ENCODE results near the gene G6PD. TPM values are rescaled to one million over a fixed set of nuclear protein-coding genes. Genes with fewer than 3 reads are reported as not detected.
"Not testable (repeated sequence)": the region's sequence is repeated elsewhere in the genome, so short reads cannot be mapped to it uniquely, and the experiment has no call there.

Gene G6PD
- total RNA-seq (10 to 100 TPM; 18.4 to 31.1 TPM), polyA plus RNA-seq (ENCODE audit: insufficient read length in 2 of 2) (10 to 100 TPM; 41.4 to 45.5 TPM)
- long read RNA-seq, donor 1, transcript G6PD-211 (13 exons, 2,632 nt), result major isoform, 11 of 14 reads
- long read RNA-seq, donor 1, partial matches to known transcripts, result 0 of 14 reads
- long read RNA-seq, donor 1, other reads (novel, unspliced or antisense), result 0 of 14 reads
- long read RNA-seq, donor 2, partial matches to known transcripts, result 0 of 1 reads
- long read RNA-seq, donor 2, other reads (novel, unspliced or antisense), result 0 of 1 reads
- long read RNA-seq, donor 3, partial matches to known transcripts, result 0 of 3 reads
- long read RNA-seq, donor 3, other reads (novel, unspliced or antisense), result 0 of 3 reads
- long read RNA-seq, donor 4, partial matches to known transcripts, result 0 of 4 reads
- long read RNA-seq, donor 4, other reads (novel, unspliced or antisense), result 0 of 4 reads

DNA sequence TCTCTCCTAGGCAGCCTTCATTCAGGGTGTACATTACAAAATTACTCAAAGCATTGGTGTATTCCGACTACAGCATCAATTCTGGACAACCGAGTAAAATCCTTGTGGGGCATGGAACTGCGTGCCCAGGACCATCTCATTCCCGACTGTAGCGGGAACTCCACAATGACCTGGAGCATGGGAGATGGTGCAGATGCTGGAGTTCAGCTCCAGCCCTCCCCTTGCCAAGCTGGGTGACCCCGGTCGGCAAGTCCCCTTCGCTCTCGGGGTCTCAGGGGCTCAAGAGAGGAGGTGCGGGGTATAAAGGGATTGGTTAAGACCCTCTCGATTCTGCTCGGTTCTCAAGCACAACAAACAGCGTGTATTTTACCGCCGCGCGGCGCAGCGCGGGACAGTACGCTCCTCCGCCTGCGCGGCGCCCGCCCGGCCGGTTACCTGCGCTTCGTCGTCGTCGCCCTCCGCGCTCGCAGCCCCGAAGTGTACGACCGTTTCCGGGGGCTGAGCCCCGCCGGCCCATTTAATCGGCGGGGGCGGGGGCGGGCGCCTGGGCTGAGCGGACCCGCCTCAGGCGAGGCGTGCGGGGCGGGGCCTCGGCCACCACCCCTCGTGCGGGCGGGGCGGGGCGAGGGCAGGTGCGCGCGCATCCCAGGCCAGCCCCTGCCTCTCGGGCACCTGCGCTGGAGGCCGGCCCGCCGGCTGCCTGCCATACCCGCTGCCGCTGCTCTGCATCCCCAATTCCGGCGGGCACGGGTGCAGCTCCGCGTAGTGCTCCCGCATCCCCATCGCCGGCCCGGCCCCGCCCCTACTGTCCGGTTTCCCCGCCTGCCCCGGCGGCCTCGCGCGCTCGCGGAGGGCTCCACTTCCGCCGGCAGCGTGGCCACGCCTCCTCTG is at the start of gene G6PD:
TSS of gene G6PD (minus strand) at position 493 of the 891 bp plus-strand sequence. CDS start 691 bp downstream, outside the sequence.
- DNase-seq (ENCODE audit: low read depth in 4 of 6, low spot score in 6 of 6), result peak in 4 of 6 donors; percentile 28 to 89 (median 72)

GRCh38 chrX:154595559-154596249 is 49.1 kb upstream of the G6PD start:
- peak in 1 of 6 donors; percentile 0 for DNase-seq (ENCODE audit: low read depth in 4 of 6, low spot score in 6 of 6)
- Histone ChIP-seq H3K27me3 (ENCODE audit: control insufficient read depth, insufficient read depth, low read length) (no peaks in the 10 kb centered on the region), H3K4me1 (ENCODE audit: control insufficient read depth, insufficient read depth, low read length) (no peaks in the 10 kb centered on the region), H3K4me3 (ENCODE audit: low read depth, low read length) (no peak overlapping the region), H3K9me3 (ENCODE audit: control insufficient read depth, insufficient read depth, low read length) (peaks cover 1% of the 10 kb centered on the region), H3K27ac (ENCODE audit: low read depth, low read length) (no peak overlapping the region), H3K36me3 (ENCODE audit: control insufficient read depth, insufficient read depth, low read length) (no peaks in the 10 kb centered on the region)
- WGBS (ENCODE audit: insufficient coverage), result no CpG with 5 or more reads among the region's 2 CpGs

More for the DNA sequence above, at the start of gene G6PD:
- Histone ChIP-seq H3K4me1 (ENCODE audit: control insufficient read depth, insufficient read depth, low read length) (peaks cover 18% of the 10 kb centered on the region), H3K27me3 (ENCODE audit: control insufficient read depth, insufficient read depth, low read length) (no peaks in the 10 kb centered on the region), H3K27ac (ENCODE audit: low read depth, low read length) (peak within 1 kb of the TSS; percentile 96), H3K4me3 (ENCODE audit: low read depth, low read length) (peak within 1 kb of the TSS; percentile 70), H3K9me3 (ENCODE audit: control insufficient read depth, insufficient read depth, low read length) (no peaks in the 10 kb centered on the region), H3K36me3 (ENCODE audit: control insufficient read depth, insufficient read depth, low read length) (peaks cover 24% of the 10 kb centered on the region)
- WGBS (ENCODE audit: insufficient coverage), result 24% methylated on average over 92 of the region's 92 CpGs

GRCh38 chrX:154594491-154594890 is 47.8 kb upstream of the G6PD start:
- no peak overlapping the region for H3K4me3 ChIP-seq (ENCODE audit: low read depth, low read length)
- H3K36me3 ChIP-seq (ENCODE audit: control insufficient read depth, insufficient read depth, low read length), result no peaks in the 10 kb centered on the region
- H3K27me3 ChIP-seq (ENCODE audit: control insufficient read depth, insufficient read depth, low read length), result no peaks in the 10 kb centered on the region
- DNase-seq (ENCODE audit: low read depth in 4 of 6, low spot score in 6 of 6), result no peak
- H3K4me1 ChIP-seq (ENCODE audit: control insufficient read depth, insufficient read depth, low read length), result no peaks in the 10 kb centered on the region
- 59% methylated on average over 4 of the region's 4 CpGs for WGBS (ENCODE audit: insufficient coverage)
- peaks cover 1% of the 10 kb centered on the region for H3K9me3 ChIP-seq (ENCODE audit: control insufficient read depth, insufficient read depth, low read length)
- H3K27ac ChIP-seq (ENCODE audit: low read depth, low read length), result no peak overlapping the region

DNA sequence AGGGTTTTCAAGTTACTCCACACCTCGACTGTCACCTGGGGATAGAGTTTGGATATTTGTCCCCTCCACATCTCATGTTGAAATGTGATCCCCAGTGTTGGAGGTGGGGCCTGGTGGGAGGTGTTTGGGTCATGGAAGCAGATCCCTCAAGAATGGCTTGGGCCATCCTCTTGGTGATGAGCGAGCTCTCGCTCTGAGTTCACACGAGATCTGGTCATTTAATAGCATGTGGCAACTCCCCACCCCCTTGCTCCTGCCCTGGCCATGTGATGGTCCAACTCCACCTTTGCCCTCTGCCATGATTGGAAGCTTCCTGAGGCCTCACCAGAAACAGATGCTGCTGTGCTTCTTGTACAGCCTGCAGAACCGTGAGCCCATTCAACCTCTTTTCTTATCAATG is 46.6 kb upstream of the G6PD start:
- no peaks in the 10 kb centered on the region for H3K27me3 ChIP-seq (ENCODE audit: control insufficient read depth, insufficient read depth, low read length)
- no peak overlapping the region for H3K27ac ChIP-seq (ENCODE audit: low read depth, low read length)
- WGBS (ENCODE audit: insufficient coverage), result 97% methylated on average over 4 of the region's 5 CpGs
- H3K9me3 ChIP-seq (ENCODE audit: control insufficient read depth, insufficient read depth, low read length), result peaks cover 1% of the 10 kb centered on the region
- no peaks in the 10 kb centered on the region for H3K36me3 ChIP-seq (ENCODE audit: control insufficient read depth, insufficient read depth, low read length)
- no peak overlapping the region for H3K4me3 ChIP-seq (ENCODE audit: low read depth, low read length)
- no peaks in the 10 kb centered on the region for H3K4me1 ChIP-seq (ENCODE audit: control insufficient read depth, insufficient read depth, low read length)
- no peak for DNase-seq (ENCODE audit: low read depth in 4 of 6, low spot score in 6 of 6)

GRCh38 chrX:154592505-154592904 is 45.9 kb upstream of the G6PD start:
- Histone ChIP-seq H3K4me3 (ENCODE audit: low read depth, low read length) (no peak overlapping the region), H3K36me3 (ENCODE audit: control insufficient read depth, insufficient read depth, low read length) (no peaks in the 10 kb centered on the region), H3K27me3 (ENCODE audit: control insufficient read depth, insufficient read depth, low read length) (no peaks in the 10 kb centered on the region), H3K9me3 (ENCODE audit: control insufficient read depth, insufficient read depth, low read length) (peaks cover 1% of the 10 kb centered on the region), H3K4me1 (ENCODE audit: control insufficient read depth, insufficient read depth, low read length) (no peaks in the 10 kb centered on the region), H3K27ac (ENCODE audit: low read depth, low read length) (no peak overlapping the region)
- no peak for DNase-seq (ENCODE audit: low read depth in 4 of 6, low spot score in 6 of 6)
- WGBS (ENCODE audit: insufficient coverage), result 91% methylated on average over 4 of the region's 5 CpGs

DNA sequence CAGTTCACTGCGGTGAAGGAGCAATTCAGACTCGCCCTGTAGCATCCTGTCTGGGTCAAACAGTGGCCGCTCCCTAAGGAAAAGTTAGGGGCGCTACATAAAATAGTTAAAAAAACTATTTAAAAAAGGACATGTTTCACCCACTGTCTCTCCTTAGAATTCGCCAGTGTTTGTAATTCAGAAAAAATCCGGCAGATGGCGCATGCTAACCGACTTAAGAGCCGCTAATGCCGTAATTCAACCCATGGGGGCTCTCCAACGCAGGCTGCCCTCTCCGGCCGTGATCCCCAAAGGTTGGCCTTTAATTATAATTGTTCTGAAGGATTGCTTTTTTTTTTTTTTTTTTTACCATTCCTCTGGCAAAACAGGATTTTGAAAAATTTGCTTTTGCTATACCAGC is 43.8 kb upstream of the G6PD start:
- WGBS (ENCODE audit: insufficient coverage), result no CpG with 5 or more reads among the region's 13 CpGs
- H3K4me3 ChIP-seq (ENCODE audit: low read depth, low read length); H3K36me3 ChIP-seq (ENCODE audit: control insufficient read depth, insufficient read depth, low read length); DNase-seq (ENCODE audit: low read depth in 4 of 6, low spot score in 6 of 6); H3K9me3 ChIP-seq (ENCODE audit: control insufficient read depth, insufficient read depth, low read length); H3K4me1 ChIP-seq (ENCODE audit: control insufficient read depth, insufficient read depth, low read length); H3K27me3 ChIP-seq (ENCODE audit: control insufficient read depth, insufficient read depth, low read length); H3K27ac ChIP-seq (ENCODE audit: low read depth, low read length): not testable (repeated sequence)

GRCh38 chrX:154584585-154585183 is 38.0 kb upstream of the G6PD start, which contains the start of gene CTAG1A:
Gene CTAG1A, plus strand, starts transcription at chrX:154585133. Its CDS starts 74 bp downstream, at chrX:154585207.
- WGBS (ENCODE audit: insufficient coverage), result no CpG with 5 or more reads among the region's 39 CpGs
- DNase-seq (ENCODE audit: low read depth in 4 of 6, low spot score in 6 of 6); H3K4me1 ChIP-seq (ENCODE audit: control insufficient read depth, insufficient read depth, low read length); H3K27me3 ChIP-seq (ENCODE audit: control insufficient read depth, insufficient read depth, low read length); H3K4me3 ChIP-seq (ENCODE audit: low read depth, low read length); H3K27ac ChIP-seq (ENCODE audit: low read depth, low read length); H3K9me3 ChIP-seq (ENCODE audit: control insufficient read depth, insufficient read depth, low read length); H3K36me3 ChIP-seq (ENCODE audit: control insufficient read depth, insufficient read depth, low read length): not testable (repeated sequence)

DNA sequence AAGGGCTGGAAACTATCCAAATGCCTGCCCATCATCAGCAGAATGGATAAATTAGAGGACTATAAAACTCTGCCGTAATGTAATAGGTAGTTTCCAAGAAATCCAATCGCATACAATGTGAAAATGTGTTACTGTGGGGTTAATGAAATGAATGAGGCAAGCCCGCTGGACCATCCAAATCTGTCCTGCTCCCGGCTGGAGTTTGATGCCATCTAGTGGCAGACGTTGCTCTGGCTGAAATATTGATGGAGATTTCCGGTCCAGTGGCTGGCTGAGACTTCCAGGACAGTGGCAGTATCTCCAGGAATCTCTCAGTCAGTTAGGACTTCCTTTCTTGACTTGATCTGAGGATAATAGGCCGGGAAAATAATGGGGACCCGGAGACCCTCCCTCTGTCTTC is 36.3 kb upstream of the G6PD start:
- not testable (repeated sequence) for H3K27ac ChIP-seq (ENCODE audit: low read depth, low read length); DNase-seq (ENCODE audit: low read depth in 4 of 6, low spot score in 6 of 6); H3K27me3 ChIP-seq (ENCODE audit: control insufficient read depth, insufficient read depth, low read length); H3K36me3 ChIP-seq (ENCODE audit: control insufficient read depth, insufficient read depth, low read length); H3K4me1 ChIP-seq (ENCODE audit: control insufficient read depth, insufficient read depth, low read length); H3K9me3 ChIP-seq (ENCODE audit: control insufficient read depth, insufficient read depth, low read length); H3K4me3 ChIP-seq (ENCODE audit: low read depth, low read length)
- no CpG with 5 or more reads among the region's 8 CpGs for WGBS (ENCODE audit: insufficient coverage)

- not testable (repeated sequence) for H3K27me3 ChIP-seq (ENCODE audit: control insufficient read depth, insufficient read depth, low read length); H3K4me3 ChIP-seq (ENCODE audit: low read depth, low read length); H3K4me1 ChIP-seq (ENCODE audit: control insufficient read depth, insufficient read depth, low read length); H3K36me3 ChIP-seq (ENCODE audit: control insufficient read depth, insufficient read depth, low read length); H3K9me3 ChIP-seq (ENCODE audit: control insufficient read depth, insufficient read depth, low read length); H3K27ac ChIP-seq (ENCODE audit: low read depth, low read length); DNase-seq (ENCODE audit: low read depth in 4 of 6, low spot score in 6 of 6)
- no CpG with 5 or more reads among the region's 5 CpGs for WGBS (ENCODE audit: insufficient coverage)
These were observed 28.4 kb upstream of the G6PD start for GRCh38 chrX:154575076-154575475.
